Vagina (tissue), 2 donors: ENCODE results near the gene SLC66A2. TPM values are rescaled to one million over a fixed set of nuclear protein-coding genes. Genes with fewer than 3 reads are reported as not detected.

Experiments used
- DNase-seq, 2 donors: peaks; one replicate each; pipeline ENCODE4 v3.0.0-alpha.2; 2017; ENCODE audit errors: extremely low spot score in 2 of 2
- H3K27ac ChIP-seq: fragments of 200-600 bp; sonication (generic); one replicate; pipeline ENCODE4 v1.5.1; 2019
- H3K27me3 ChIP-seq: fragments of 200-600 bp; sonication (generic); one replicate; pipeline ENCODE4 v1.5.1; 2019
- H3K36me3 ChIP-seq, 2 donors: fragments of 200-600 bp; sonication (generic); one replicate each; pipeline ENCODE4 v1.5.1; 2017 to 2019
- H3K4me1 ChIP-seq: fragments of 200-600 bp; sonication (generic); one replicate; pipeline ENCODE4 v1.5.1; 2019
- H3K4me3 ChIP-seq, 2 donors: fragments of 200-600 bp; sonication (generic); 1 replicate in 1 of 2; 2 replicates in 1 of 2; pipeline ENCODE4 v1.5.1; 2016 to 2019
- H3K9me3 ChIP-seq: fragments of 200-600 bp; sonication (generic); one replicate; pipeline ENCODE4 v1.5.1; 2019
- POLR2A ChIP-seq, 2 donors: fragments of 450-650 bp; IDR thresholded peaks; one replicate each; pipeline ENCODE4 v1.6.1; 2017; ENCODE audit warnings: antibody characterized with exemption in 2 of 2, mild to moderate bottlenecking in 2 of 2, moderate library complexity in 2 of 2
- POLR2AphosphoS5 ChIP-seq, 2 donors: sonication (generic); formaldehyde crosslinking; IDR thresholded peaks; one replicate each; pipeline ENCODE4 v1.9.0; 2017; ENCODE audit warnings: antibody characterized with exemption in 2 of 2, mild to moderate bottlenecking in 2 of 2, low read depth in 1 of 2; ENCODE audit not compliant: insufficient read depth in 1 of 2
- intact Hi-C: fragments of 100-400 bp; cut with DNase I; formaldehyde crosslinking; loops from one replicate; pipeline ENCODE4 v1.15.1; 2023
- total RNA-seq: library from RNA; depleted of rRNA; stranded (reverse); fragments of >200 nt; gene quantifications from one replicate; pipeline ENCODE4 v1.2.3, GENCODE V29; 2016
- TF ChIP-seq, protein P1 (sequence below), 3 experiments: fragments of 450-650 bp in 2 of 3; fragments of 200-600 bp in 1 of 3; sonication (generic) in 1 of 3; IDR thresholded peaks; one replicate each; pipeline ENCODE4 v1.5.1; 2017 to 2019; ENCODE audit warnings: antibody characterized with exemption in 3 of 3, mild to moderate bottlenecking in 2 of 3, moderate library complexity in 2 of 3

Gene SLC66A2
- total RNA-seq, 1 donor from 2014 or later, result 32.2 TPM

DNA sequence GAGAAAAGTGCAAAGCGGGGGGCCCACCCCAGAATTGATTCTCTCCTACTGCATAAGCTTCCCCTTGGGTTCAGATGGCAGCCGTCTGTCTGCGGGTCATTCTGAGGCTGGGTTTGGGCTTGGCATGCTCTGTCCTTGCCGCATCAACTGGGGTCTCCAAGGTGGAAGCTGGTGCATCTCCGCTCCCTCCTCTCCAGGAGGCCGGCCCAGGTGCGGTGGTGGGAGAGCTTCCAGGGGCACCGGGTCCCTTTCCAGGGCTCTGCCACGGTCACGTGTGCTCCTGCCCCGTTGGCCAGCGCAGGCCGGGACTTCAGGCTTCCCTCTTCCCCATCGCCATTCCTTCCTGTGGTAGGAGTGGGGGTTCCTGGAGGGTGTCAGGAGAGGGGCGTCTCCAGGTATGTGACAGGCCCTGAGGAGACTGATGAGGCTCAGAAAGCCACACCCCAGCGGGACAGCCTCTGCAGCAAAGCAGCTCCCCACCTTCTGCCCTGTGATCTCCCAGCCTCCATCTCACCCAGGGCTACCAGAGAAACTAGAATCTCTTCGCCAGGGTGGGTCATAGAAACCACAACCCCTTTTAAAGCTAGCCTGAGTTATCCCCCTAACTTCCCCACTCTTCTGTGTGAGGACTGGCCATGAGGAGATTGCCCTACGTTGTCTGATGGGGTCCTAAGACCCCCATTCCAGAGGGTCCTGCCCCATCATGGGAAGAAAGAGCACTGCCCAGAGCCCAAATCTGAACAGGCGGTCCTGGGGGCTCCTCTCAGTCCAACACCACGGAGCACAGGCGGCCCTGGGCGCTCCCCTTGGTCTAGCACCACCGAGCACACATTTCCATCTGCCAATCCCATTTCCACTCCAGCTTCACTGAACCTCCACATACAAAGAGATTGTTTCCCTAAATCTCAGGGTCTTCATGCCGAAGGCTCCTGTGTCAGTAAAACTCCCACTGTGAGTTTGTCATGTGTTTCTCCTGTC is 76.6 kb downstream of the SLC66A2 start:
- Histone ChIP-seq H3K4me3 (no peak overlapping the region), H3K27me3 (no peaks in the 10 kb centered on the region), H3K27ac (no peak overlapping the region), H3K4me1 (no peaks in the 10 kb centered on the region), H3K36me3 (no peaks in the 10 kb centered on the region), H3K9me3 (no peaks in the 10 kb centered on the region)
- peak in 1 of 2 donors; percentile 70 for DNase-seq
- intact Hi-C loops, result no loop called here
- TF ChIP-seq, protein P1, sequence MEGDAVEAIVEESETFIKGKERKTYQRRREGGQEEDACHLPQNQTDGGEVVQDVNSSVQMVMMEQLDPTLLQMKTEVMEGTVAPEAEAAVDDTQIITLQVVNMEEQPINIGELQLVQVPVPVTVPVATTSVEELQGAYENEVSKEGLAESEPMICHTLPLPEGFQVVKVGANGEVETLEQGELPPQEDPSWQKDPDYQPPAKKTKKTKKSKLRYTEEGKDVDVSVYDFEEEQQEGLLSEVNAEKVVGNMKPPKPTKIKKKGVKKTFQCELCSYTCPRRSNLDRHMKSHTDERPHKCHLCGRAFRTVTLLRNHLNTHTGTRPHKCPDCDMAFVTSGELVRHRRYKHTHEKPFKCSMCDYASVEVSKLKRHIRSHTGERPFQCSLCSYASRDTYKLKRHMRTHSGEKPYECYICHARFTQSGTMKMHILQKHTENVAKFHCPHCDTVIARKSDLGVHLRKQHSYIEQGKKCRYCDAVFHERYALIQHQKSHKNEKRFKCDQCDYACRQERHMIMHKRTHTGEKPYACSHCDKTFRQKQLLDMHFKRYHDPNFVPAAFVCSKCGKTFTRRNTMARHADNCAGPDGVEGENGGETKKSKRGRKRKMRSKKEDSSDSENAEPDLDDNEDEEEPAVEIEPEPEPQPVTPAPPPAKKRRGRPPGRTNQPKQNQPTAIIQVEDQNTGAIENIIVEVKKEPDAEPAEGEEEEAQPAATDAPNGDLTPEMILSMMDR (IDR thresholded peaks at IDR 0.05), result no peak
- TF ChIP-seq POLR2A (IDR thresholded peaks at IDR 0.05) (no peak), POLR2AphosphoS5 (IDR thresholded peaks at IDR 0.05; ENCODE audit: insufficient read depth in 1 of 2, low read depth in 1 of 2) (no peak)

DNA sequence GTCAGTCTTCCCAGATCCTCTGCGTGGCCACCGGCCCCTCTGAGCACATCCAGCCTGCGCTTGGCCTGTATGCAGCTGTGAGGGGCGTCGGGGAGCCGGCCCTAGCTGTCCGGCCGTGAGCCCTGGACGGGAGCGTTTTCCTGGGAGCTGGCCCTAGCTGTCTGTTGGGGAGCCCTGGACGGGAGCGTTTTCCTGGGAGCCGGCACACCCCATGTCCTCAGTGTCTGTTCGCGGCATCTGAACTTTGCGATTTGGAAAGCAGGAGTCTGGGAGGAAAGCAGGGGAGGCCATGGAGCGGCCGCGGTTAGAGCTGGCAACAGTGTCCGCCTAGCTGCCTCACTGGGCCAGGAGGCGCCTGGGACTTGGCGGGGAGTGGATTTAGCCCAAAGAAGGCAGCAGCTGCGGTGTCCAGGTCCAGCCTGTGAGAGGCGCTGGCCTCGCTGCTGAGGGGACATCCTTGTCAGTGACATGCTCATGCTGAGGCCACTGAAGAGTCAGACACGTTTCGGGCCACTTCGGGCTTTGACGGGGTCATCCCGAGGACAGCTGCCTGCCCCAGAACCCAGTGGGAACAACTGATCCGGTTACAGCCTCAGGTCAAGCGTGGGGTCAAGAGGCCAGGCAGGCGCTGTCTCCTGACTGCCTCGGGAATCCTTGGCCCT is 77.9 kb downstream of the SLC66A2 start:
- Histone ChIP-seq H3K4me1 (no peaks in the 10 kb centered on the region), H3K27me3 (no peaks in the 10 kb centered on the region), H3K36me3 (no peaks in the 10 kb centered on the region), H3K27ac (no peak overlapping the region), H3K9me3 (no peaks in the 10 kb centered on the region), H3K4me3 (no peak overlapping the region)
- TF ChIP-seq POLR2A (IDR thresholded peaks at IDR 0.05) (no peak), POLR2AphosphoS5 (IDR thresholded peaks at IDR 0.05; ENCODE audit: insufficient read depth in 1 of 2, low read depth in 1 of 2) (no peak)
- TF ChIP-seq, protein P1 (IDR thresholded peaks at IDR 0.05), result no peak
- intact Hi-C loops, result no loop called here
- DNase-seq, result peak in 1 of 2 donors; percentile 78

DNA sequence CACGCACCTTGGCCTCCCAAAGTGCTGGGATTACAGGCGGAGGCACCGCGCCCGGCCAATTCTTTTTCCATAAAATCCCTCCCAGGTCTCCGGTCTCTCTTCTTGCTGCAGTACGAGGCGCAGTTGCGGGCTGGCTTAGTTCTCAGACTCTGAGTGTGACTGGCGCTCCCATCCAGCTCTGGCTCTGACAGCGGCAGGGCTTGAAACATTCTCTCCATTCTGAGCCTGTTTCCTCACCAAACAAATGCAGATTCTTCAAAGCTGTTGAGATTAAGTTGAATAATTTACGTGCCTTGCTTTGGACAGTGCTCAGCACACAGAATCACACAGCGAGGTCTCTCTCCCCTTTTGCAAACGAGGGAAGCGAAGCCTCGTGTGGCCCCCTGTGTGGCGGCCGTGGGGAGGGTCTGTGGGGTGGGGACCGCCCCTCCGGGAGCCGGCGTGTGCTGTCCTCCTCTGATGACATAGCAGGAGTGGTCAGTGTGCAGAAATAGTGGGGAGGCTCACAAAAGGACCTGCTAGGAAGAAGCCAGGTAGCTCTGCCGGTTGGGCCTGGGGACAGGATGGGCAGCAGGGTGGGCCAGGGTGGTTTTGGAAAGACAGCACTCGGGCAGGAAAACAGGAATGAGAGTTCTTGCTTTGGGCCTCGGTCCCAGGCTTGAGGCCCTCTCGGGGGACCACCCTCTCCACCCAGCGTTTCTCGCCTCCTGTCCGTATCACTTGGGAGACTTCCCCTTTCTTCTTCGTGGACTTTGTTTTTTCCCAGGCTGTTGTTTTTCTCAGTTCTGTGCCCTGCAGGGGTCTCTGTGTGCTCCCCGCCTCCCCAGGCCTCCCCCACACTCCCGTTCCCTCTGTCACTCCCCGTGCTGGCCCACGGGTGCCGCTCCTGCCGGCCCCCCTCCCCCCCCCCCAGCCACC is 78.7 kb downstream of the SLC66A2 start:
- TF ChIP-seq, protein P1 (IDR thresholded peaks at IDR 0.05), result no peak
- TF ChIP-seq POLR2AphosphoS5 (IDR thresholded peaks at IDR 0.05; ENCODE audit: insufficient read depth in 1 of 2, low read depth in 1 of 2) (no peak), POLR2A (IDR thresholded peaks at IDR 0.05) (no peak)
- Histone ChIP-seq H3K4me3 (no peak overlapping the region), H3K27ac (no peak overlapping the region), H3K27me3 (no peaks in the 10 kb centered on the region), H3K9me3 (no peaks in the 10 kb centered on the region), H3K4me1 (no peaks in the 10 kb centered on the region), H3K36me3 (no peaks in the 10 kb centered on the region)
- DNase-seq, result peak in 1 of 2 donors; percentile 82
- intact Hi-C loops, result no loop called here

DNA sequence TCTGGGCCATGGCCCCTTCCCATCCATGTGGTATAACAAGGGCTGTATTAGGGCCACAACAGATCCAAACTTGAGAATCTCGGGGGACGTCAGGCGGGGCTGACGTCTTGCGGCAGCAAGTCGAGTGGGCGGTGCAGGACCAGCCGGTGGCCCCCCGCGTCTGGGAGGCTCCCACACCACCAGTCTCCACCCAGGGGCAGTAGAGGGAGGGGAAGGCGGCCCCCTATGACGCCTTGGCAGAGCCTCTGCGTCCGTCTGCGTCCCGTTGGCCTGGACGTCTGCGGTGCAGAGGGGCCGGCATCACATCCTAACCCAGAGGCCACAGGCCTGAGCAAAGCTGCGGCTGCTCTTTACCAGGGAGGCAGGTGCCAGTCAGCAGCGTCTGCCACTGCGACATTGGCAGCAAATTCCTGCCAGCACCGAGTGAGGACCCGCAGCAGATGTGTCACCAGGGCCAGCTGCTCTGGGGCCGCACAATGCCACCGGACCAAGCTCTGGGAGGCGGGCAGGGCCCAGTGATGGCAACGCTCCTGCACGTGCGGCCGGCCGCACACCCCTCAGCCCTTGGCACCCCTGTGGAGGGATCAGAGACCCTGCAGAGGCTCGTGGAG is 79.9 kb downstream of the SLC66A2 start:
- H3K4me1 ChIP-seq, result no peaks in the 10 kb centered on the region
- H3K27me3 ChIP-seq, result no peaks in the 10 kb centered on the region
- H3K36me3 ChIP-seq, result no peaks in the 10 kb centered on the region
- TF ChIP-seq, protein P1 (IDR thresholded peaks at IDR 0.05), result no peak
- no peak for TF ChIP-seq POLR2AphosphoS5 (IDR thresholded peaks at IDR 0.05; ENCODE audit: insufficient read depth in 1 of 2, low read depth in 1 of 2)
- TF ChIP-seq POLR2A (IDR thresholded peaks at IDR 0.05), result no peak
- no peak overlapping the region for H3K4me3 ChIP-seq
- no peaks in the 10 kb centered on the region for H3K9me3 ChIP-seq
- intact Hi-C loops, result no loop called here
- no peak overlapping the region for H3K27ac ChIP-seq
- peak in 1 of 2 donors; percentile 74 for DNase-seq
